Body of pancreas (tissue), 4 donors: ENCODE data around the gene GRB10.

Experiments used
- POLR2A ChIP-seq, 3 donors: fragments of 450-650 bp; IDR thresholded peaks; one replicate each; pipeline ENCODE4 v1.6.1; 2016; ENCODE audit warnings: antibody characterized with exemption in 3 of 3, mild to moderate bottlenecking in 2 of 3
- TF ChIP-seq, protein P1 (sequence below), 7 experiments: fragments of 450-650 bp in 4 of 7; fragments of 200-600 bp in 3 of 7; sonication (generic) in 3 of 7; IDR thresholded peaks; one replicate each; pipeline ENCODE4 v1.5.1; 2016 to 2019; ENCODE audit warnings: antibody characterized with exemption in 7 of 7

DNA sequence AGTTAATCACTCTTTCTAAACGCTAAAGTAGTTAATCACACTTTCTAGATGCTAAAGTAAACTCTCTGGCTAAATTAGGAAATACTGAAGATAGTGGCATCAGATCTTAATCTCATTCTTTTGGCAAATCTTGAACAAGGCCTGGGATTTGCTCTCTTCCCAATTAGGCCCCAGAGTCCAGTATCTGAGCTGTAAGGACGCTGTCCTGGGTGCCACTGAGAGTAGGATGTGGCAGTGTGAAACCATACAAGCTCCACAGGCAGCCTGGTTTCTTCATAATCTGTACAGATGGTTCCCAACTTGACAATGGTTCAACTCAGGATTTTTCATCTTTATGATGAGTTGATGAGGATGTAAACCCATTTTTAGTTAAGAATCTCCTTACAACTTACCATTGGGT lies 36.9 kb downstream of the GRB10 start:
- TF ChIP-seq, protein P1, sequence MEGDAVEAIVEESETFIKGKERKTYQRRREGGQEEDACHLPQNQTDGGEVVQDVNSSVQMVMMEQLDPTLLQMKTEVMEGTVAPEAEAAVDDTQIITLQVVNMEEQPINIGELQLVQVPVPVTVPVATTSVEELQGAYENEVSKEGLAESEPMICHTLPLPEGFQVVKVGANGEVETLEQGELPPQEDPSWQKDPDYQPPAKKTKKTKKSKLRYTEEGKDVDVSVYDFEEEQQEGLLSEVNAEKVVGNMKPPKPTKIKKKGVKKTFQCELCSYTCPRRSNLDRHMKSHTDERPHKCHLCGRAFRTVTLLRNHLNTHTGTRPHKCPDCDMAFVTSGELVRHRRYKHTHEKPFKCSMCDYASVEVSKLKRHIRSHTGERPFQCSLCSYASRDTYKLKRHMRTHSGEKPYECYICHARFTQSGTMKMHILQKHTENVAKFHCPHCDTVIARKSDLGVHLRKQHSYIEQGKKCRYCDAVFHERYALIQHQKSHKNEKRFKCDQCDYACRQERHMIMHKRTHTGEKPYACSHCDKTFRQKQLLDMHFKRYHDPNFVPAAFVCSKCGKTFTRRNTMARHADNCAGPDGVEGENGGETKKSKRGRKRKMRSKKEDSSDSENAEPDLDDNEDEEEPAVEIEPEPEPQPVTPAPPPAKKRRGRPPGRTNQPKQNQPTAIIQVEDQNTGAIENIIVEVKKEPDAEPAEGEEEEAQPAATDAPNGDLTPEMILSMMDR (IDR thresholded peaks at IDR 0.05), result no peak
- TF ChIP-seq POLR2A (IDR thresholded peaks at IDR 0.05), result no peak
